Measurements from ENCODE around the gene RRBP1.

RRBP1 gene

DNA sequence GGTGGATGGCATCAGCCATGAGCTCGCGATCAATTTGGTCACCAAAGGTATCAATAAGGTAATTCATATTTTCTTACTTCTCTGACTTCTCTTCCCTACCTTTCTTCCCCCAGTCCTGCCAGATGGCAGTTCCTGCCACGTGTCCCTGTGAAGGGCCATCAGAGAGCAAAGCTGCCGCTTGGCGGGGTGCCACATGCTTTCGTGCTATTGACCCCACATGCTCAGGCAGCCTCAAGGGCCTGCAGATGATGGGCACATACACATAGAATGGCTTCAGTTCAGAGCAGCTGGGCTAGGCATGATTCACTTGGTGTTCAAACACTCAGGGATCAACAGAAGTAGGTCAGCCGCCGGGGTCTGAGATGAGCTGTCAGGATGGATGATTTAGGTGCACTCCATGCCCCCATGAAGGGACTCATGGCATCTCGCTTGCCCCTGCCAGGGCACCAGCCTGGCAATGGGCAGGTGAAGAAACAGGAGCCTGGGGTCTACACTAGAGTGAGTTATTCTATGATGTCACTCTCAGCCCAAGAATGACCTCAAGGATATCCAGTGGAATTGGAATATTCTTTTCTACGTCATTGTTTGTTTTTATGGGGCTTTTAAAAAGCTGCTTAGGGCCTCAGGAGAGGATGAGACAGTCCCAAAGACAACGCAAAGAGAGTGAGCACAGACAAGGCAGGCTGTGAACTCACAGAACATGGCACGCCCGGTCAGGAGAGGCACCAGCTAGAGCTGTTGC is 43.2 kb upstream of the RRBP1 start:
- H3K36me3 Mint-ChIP-seq (ENCODE audit: low read depth): no peaks in the 10 kb centered on the region
- H3K4me3 Mint-ChIP-seq: no peak overlapping the region
- TF ChIP-seq, protein P1, sequence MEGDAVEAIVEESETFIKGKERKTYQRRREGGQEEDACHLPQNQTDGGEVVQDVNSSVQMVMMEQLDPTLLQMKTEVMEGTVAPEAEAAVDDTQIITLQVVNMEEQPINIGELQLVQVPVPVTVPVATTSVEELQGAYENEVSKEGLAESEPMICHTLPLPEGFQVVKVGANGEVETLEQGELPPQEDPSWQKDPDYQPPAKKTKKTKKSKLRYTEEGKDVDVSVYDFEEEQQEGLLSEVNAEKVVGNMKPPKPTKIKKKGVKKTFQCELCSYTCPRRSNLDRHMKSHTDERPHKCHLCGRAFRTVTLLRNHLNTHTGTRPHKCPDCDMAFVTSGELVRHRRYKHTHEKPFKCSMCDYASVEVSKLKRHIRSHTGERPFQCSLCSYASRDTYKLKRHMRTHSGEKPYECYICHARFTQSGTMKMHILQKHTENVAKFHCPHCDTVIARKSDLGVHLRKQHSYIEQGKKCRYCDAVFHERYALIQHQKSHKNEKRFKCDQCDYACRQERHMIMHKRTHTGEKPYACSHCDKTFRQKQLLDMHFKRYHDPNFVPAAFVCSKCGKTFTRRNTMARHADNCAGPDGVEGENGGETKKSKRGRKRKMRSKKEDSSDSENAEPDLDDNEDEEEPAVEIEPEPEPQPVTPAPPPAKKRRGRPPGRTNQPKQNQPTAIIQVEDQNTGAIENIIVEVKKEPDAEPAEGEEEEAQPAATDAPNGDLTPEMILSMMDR (IDR thresholded peaks at IDR 0.05; ENCODE audit: unreplicated experiment in 3 of 3): no peak
- H3K4me1 Mint-ChIP-seq: no peaks in the 10 kb centered on the region
- no peak overlapping the region for H3K27ac Mint-ChIP-seq
- H3K27me3 Mint-ChIP-seq (ENCODE audit: low read depth): peaks cover 24% of the 10 kb centered on the region
- no peaks in the 10 kb centered on the region for H3K9me3 Mint-ChIP-seq

DNA sequence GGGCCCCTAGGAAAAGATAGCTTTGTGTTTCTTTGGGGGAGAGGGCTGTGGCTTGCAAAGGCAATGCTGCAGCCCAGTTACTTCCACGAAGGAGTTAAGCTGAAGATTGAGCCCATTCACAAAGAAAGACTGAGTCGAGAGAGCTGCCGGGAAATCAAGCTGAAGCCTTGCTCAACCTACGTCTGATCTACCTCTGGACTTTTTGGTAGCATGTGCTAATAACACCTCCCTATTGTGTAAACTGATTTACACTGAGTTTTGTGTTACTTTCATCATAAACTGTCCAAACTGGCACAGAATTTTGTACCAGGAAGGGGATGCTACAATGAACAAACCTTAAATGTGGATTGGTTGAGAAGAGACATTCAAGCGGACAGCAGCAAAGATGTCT is 41.3 kb upstream of the RRBP1 start:
- Mint-ChIP-seq H3K27ac (no peak overlapping the region), H3K4me3 (no peak overlapping the region), H3K27me3 (ENCODE audit: low read depth) (peaks cover 10% of the 10 kb centered on the region), H3K4me1 (no peaks in the 10 kb centered on the region), H3K9me3 (no peaks in the 10 kb centered on the region), H3K36me3 (ENCODE audit: low read depth) (no peaks in the 10 kb centered on the region)
- TF ChIP-seq, protein P1 (IDR thresholded peaks at IDR 0.05; ENCODE audit: unreplicated experiment in 3 of 3): no peak

DNA sequence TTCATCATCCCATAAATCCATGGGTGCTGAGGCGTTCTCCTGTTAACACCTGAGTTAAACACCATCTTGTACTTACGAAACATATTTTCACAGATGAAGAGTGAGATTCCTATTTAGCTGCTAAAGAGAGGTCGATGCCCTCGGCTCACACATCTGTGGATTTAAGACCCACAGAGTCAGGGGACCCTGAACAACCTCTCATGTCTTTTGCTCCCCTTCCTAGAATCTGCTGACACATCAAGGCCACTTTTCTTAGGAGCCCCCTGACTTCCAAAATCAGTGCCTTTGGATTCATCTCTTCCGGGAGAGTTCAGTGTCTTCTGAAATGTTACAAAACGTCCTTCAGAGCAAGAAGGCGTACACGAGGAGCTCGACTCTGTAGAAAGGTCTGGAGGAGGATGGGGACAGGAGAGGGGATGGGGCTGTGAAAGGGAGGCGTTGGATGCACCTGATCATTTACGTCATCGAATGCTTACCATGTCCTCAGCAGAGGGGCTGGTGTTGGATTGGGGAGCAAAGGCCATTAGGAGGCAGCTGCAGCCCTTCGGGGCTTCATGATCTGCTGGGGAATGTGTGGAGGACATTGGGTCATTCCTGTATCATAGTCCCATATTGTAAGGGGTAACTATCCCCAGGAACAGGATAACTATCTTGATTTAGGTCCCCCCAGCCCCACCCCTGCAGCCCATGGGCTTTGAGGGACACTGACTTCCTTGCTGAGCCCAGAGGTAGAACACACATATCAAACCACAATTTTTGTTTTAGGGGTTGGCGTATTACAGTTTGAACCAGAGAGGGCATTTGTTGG is 40.7 kb upstream of the RRBP1 start:
- Mint-ChIP-seq H3K4me3 (no peak overlapping the region), H3K27ac (no peak overlapping the region), H3K9me3 (no peaks in the 10 kb centered on the region), H3K27me3 (ENCODE audit: low read depth) (peaks cover 9% of the 10 kb centered on the region), H3K36me3 (ENCODE audit: low read depth) (no peaks in the 10 kb centered on the region), H3K4me1 (no peaks in the 10 kb centered on the region)
- TF ChIP-seq, protein P1 (IDR thresholded peaks at IDR 0.05; ENCODE audit: unreplicated experiment in 3 of 3): no peak

DNA sequence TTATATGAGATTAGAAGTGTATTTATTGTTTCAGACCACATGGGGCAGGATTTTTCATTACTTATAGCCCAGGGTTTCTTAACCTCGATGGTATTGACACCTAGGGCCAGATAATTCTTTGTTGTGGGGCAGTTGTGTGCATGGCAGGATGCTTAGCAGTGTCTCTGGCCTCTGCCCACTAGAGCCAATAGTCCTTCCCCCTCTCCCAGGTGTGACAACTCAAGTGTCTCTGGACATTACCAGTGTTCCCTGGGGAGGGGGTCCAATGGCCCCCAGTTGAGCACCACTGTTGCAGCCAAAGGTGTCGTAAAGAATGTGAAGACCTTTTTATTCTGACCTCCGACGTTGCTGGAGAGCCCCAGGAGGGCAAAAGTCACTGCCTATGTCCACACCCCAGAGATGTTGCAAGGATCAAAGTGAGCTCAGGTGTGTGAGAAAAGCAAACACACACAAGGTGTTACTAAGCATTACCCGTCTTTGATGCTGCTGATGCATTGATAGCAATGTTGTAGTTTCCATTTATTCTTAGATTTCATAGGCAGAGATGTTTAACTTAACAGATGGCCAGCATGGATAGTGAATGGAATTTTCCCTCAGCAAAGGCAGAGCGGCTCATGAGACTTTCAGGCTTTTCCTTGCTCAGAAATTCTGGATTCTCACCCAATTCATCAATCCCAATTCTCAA is 39.9 kb upstream of the RRBP1 start:
- Mint-ChIP-seq H3K4me3 (no peak overlapping the region), H3K27me3 (ENCODE audit: low read depth) (peaks cover 9% of the 10 kb centered on the region), H3K4me1 (no peaks in the 10 kb centered on the region), H3K9me3 (no peaks in the 10 kb centered on the region), H3K27ac (no peak overlapping the region), H3K36me3 (ENCODE audit: low read depth) (no peaks in the 10 kb centered on the region)
- TF ChIP-seq, protein P1 (IDR thresholded peaks at IDR 0.05; ENCODE audit: unreplicated experiment in 3 of 3): no peak

DNA sequence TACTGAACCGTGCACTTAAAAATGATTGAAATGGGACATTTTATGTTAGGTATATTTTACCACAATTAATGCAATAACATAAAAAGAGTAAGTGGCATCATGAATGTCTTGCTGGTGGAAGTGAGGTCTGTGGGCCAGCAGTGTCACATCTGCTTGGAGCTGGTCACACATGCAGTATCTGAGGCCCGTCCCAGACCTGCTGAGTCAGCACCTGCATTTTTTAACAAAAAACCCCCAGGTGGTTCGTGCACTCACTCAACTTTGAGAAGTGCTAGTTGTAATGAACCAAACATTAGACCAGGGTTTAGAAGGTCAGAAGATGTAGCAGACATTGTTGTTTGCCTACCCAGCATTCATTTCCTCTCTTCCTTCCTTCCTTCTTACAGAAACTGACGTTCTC is 38.7 kb upstream of the RRBP1 start:
- no peak overlapping the region for H3K4me3 Mint-ChIP-seq
- no peaks in the 10 kb centered on the region for H3K4me1 Mint-ChIP-seq
- TF ChIP-seq, protein P1 (IDR thresholded peaks at IDR 0.05; ENCODE audit: unreplicated experiment in 3 of 3): no peak
- no peaks in the 10 kb centered on the region for H3K9me3 Mint-ChIP-seq
- H3K27ac Mint-ChIP-seq: no peak overlapping the region
- H3K27me3 Mint-ChIP-seq (ENCODE audit: low read depth): peaks cover 9% of the 10 kb centered on the region
- H3K36me3 Mint-ChIP-seq (ENCODE audit: low read depth): no peaks in the 10 kb centered on the region
